ENCODE data around the gene ARNT2. TPM values are rescaled to one million over a fixed set of nuclear protein-coding genes. Genes with fewer than 3 reads are reported as not detected.

The ARNT2 gene
- polyA plus RNA-seq, 1 experiment: 44.6 TPM

DNA sequence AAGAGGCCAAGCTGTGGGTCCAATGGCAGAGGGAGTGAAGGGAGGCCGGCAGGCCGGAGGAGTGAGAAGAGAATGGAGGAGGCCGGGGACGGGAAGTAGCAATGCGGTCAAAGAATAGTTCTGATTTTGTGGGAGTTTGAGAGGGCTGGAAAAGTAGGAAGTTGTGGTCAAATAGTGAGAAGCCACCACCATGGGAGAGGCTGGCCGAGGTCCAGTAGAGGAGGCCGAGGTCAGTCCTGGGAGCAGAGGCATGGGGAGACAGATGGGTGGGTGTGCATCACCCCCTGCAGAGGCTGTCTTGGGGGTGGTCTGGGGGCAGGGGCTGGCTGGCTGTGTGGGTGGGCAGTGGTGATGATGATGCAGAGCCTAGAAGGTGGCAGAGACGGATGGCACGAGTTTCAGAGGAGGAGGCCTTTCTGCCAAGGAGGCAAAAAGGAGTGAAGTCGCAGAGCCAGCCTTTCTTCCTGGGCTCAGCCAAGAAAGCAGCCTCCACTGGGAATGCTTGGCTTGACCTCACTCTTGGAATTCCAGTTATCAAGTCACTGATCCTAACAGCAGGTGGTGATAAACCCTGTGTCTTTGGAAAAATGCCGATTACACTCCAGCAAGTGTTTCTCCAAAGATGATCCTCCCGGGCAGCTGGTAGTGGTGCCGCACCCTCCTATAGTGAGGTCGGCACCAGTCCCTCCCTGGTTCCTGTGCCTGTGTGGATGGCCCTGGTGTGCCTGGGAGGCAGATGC is 57.3 kb downstream of the ARNT2 start:
- Histone ChIP-seq H3K36me3 (ENCODE audit: control insufficient read depth, insufficient read depth, low read length) (no peaks in the 10 kb centered on the region; the same call in 1 of the 2 replicates), H3K27me3 (ENCODE audit: control insufficient read depth, insufficient read depth, low read length) (no peaks in the 10 kb centered on the region), H3K4me3 (ENCODE audit: low read depth, low read length) (no peak overlapping the region)
- CTCF ChIA-PET: interaction anchor here (1.0 kb wide), 1 partner anchor 13 kb away, joined by 3 read pairs; no protein-coding TSS in a partner anchor
- no peak for TF ChIP-seq CTCF (IDR thresholded peaks at IDR 0.05; ENCODE audit: insufficient read depth, low read depth, low read length)
- DNase-seq (ENCODE audit: low read depth): no peak
- POLR2A ChIA-PET: no interaction called here

DNA sequence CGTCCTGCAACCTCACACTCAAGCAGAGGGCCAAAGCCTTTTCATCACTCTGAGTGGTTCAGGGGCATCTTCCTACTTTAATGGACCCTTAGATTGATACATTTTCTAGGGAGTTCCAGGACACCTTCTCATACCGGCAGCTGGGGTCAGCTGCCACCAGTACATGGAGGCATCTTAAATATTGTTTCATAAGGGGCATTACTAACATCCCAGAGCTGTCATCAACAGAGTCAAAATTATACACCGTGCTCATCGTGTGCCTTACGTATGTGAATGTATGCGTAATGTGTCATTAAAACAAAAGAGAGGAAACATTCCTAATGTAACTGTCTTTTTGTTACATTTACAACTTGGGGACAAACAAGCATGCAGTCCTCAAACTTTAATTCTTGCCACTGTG is 57.9 kb downstream of the ARNT2 start:
- Histone ChIP-seq H3K4me3 (ENCODE audit: low read depth, low read length) (no peak overlapping the region), H3K27me3 (ENCODE audit: control insufficient read depth, insufficient read depth, low read length) (no peaks in the 10 kb centered on the region), H3K36me3 (ENCODE audit: control insufficient read depth, insufficient read depth, low read length) (no peaks in the 10 kb centered on the region; the same call in 1 of the 2 replicates)
- no peak for TF ChIP-seq CTCF (IDR thresholded peaks at IDR 0.05; ENCODE audit: insufficient read depth, low read depth, low read length)
- DNase-seq (ENCODE audit: low read depth): no peak
- ChIA-PET POLR2A (no interaction called here), CTCF (interaction anchor here (0.6 to 1.0 kb wide), 3 partner anchors 13 to 317 kb away, joined by 3 read pairs; partner anchors contain the start of gene CEMIP)

- Histone ChIP-seq H3K27me3 (ENCODE audit: control insufficient read depth, insufficient read depth, low read length) (no peaks in the 10 kb centered on the region), H3K4me3 (ENCODE audit: low read depth, low read length) (no peak overlapping the region), H3K36me3 (ENCODE audit: control insufficient read depth, insufficient read depth, low read length) (no peaks in the 10 kb centered on the region; the same call in 1 of the 2 replicates)
- POLR2A ChIA-PET: no interaction called here
- TF ChIP-seq CTCF (IDR thresholded peaks at IDR 0.05; ENCODE audit: insufficient read depth, low read depth, low read length): no peak
- no peak for DNase-seq (ENCODE audit: low read depth)
- CTCF ChIA-PET: interaction anchor here (0.6 to 0.8 kb wide), 2 partner anchors 115 to 316 kb away, joined by 3 read pairs; partner anchors contain the start of gene CEMIP
Observed at GRCh38 chr15:80462836-80463512, 58.8 kb downstream of the ARNT2 start.

GRCh38 chr15:80464951-80465625 is 60.9 kb downstream of the ARNT2 start:
- Histone ChIP-seq H3K36me3 (ENCODE audit: control insufficient read depth, insufficient read depth, low read length) (no peaks in the 10 kb centered on the region; the same call in 1 of the 2 replicates), H3K27me3 (ENCODE audit: control insufficient read depth, insufficient read depth, low read length) (no peaks in the 10 kb centered on the region), H3K4me3 (ENCODE audit: low read depth, low read length) (no peak overlapping the region)
- no peak for DNase-seq (ENCODE audit: low read depth)
- ChIA-PET CTCF (interaction anchor here (1.1 to 1.4 kb wide), 2 partner anchors 10 to 314 kb away, joined by 3 to 5 read pairs; partner anchors contain the start of gene CEMIP), POLR2A (no interaction called here)
- TF ChIP-seq CTCF (IDR thresholded peaks at IDR 0.05; ENCODE audit: insufficient read depth, low read depth, low read length): no peak

DNA sequence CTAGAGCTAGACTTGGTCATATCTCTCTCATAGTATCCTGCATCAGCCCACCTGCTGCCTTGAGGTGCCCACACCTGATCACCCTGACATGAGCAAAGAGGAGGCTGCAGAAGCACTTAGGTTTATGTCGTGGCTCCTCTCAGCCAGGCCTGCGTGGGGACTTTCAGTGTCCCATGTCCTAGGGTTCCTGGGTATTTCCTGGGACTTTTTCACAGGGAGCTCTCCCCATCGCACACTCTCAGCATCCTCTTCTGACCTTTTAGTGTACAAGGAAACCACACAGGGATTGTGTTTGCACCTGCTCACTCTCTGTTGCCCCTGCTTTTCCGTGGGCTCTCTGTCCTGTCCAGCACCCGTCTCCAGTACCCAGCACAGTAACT is 61.4 kb downstream of the ARNT2 start:
- no peaks in the 10 kb centered on the region; the same call in 1 of the 2 replicates for H3K36me3 ChIP-seq (ENCODE audit: control insufficient read depth, insufficient read depth, low read length)
- POLR2A ChIA-PET: no interaction called here
- CTCF ChIA-PET: interaction anchor here (1.1 to 1.4 kb wide), 2 partner anchors 10 to 314 kb away, joined by 3 to 5 read pairs; partner anchors contain the start of gene CEMIP

More for the DNA sequence above, 61.4 kb downstream of the ARNT2 start:
- DNase-seq (ENCODE audit: low read depth): no peak
- Histone ChIP-seq H3K27me3 (ENCODE audit: control insufficient read depth, insufficient read depth, low read length) (no peaks in the 10 kb centered on the region), H3K4me3 (ENCODE audit: low read depth, low read length) (no peak overlapping the region)
- TF ChIP-seq CTCF (IDR thresholded peaks at IDR 0.05; ENCODE audit: insufficient read depth, low read depth, low read length): no peak

All from BJ (cell line).